Measurements from ENCODE around the gene CTR9.
A peak's percentile ranks its signal among the peaks of the same experiment; 100 is the strongest.

Gene CTR9

DNA sequence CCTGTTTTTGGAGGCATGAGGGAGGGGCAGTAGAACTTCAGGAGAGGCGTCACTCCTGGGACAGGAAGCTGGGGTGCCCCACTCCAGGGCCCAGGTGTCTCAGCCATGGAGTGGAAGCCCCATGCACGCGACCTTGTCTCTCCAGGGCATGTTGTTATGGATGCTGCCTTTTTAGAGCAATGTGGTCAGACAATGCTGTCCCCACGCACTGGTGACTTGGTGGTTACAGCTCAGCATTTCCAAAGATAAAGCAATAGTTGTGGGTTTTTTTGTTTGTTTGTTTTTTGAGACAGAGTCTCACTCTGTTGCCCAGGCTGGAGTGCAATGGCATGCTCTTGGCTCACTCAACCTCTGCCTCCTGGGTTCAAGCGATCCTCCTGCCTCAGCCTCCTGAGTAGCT lies 35.4 kb downstream of the CTR9 start:
- ATAC-seq: no peak
- Mint-ChIP-seq H3K27me3 (no peaks in the 10 kb centered on the region), H3K4me1 (no peaks in the 10 kb centered on the region), H3K4me3 (no peak overlapping the region), H3K9me3 (no peaks in the 10 kb centered on the region), H3K27ac (no peak overlapping the region), H3K36me3 (no peaks in the 10 kb centered on the region)

DNA sequence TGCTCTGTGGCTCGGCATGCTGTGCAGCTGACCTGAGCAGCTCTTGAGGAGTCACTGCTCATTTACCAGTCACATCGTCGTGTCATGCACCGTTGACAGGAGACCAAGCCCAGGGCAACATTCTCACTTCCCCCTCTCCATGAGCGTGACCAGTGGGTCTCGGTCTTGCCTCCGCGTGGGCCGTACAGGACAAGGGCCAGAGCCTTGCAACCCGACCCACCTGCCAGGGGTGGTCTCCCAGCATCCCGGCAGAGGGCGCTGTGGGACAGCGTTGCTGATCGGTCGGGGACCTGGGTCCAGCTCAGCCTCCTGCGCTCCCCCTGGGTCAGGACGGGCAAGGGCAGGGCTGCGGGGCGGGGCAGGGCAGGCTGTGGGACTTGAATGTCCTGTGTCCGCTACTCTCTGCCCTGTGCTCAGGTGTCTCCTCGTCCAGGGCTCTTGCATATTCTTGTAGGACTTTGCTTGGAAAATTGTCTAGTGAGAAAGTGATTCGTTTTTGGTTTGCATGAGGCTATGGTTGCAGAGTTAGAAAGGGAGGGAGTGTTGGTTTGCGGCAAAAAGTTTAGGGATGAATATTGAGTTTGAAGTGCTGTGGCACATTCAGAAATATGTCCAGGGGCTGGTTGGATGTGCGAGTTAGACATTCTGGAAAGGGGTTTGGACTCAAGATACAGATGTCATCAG lies 41.5 kb downstream of the CTR9 start:
- ATAC-seq: peak; percentile 96
- Mint-ChIP-seq H3K27me3 (no peaks in the 10 kb centered on the region), H3K27ac (no peak overlapping the region), H3K4me3 (peak overlapping the region; percentile 36), H3K36me3 (peaks cover 22% of the 10 kb centered on the region), H3K4me1 (peaks cover 28% of the 10 kb centered on the region), H3K9me3 (no peaks in the 10 kb centered on the region)

DNA sequence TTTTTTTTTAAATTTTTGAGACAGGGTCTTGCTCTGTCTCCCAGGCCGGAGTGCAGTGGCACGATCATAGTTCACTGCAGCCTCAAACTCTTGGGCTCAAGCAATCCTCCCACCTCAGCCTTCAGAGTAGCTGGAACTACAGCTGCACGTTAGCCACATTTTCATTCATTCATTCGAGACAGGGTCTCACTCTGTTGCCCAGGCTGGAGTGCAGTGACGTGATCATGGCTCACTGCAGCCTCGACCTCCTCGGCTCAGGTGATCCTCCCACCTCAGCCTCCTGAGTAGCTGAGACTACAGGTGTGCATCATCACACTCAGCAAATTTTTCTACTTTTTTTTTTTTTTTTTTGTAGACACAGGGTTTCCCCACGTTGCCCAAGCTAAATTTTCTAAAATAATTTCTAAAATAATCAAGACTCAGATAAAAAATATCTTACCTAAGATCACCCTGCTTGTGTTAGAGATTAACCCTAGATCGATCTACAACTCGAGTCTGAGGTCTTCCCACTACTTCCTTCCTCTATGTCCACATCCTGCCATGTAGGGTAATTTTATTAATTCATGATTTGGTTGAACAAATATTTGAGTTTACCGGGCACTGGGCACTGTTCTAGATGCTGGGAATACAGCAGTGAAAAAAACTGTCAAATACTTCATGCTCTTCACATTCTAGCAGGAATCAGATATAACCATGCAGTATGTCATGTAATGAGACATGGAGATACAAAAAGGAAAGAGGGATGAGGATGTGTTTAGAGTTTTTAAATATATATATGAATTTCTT lies 42.6 kb downstream of the CTR9 start:
- no peak for ATAC-seq
- H3K27me3 Mint-ChIP-seq: no peaks in the 10 kb centered on the region
- H3K4me3 Mint-ChIP-seq: no peak overlapping the region
- H3K27ac Mint-ChIP-seq: no peak overlapping the region
- peaks cover 31% of the 10 kb centered on the region for H3K36me3 Mint-ChIP-seq
- peaks cover 28% of the 10 kb centered on the region for H3K4me1 Mint-ChIP-seq
- H3K9me3 Mint-ChIP-seq: no peaks in the 10 kb centered on the region

DNA sequence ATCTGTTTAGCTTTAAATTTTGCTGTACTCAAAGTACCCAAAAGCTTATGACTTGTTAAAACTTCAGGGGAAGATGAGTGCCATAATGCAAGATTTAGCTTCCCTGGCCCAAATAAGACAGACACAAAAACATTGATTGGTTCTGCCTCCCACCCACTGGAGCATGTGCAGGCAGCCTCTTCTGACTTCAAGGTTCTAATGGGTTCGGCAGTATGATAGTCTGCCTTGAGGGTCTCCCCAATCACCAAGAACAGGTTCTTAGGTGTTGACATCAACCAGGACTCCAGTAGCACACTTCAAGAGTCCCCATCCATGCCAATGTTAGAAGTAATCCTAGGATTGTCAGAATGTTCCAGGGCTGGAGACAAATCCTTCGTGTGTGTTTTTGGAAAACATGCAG lies 45.1 kb downstream of the CTR9 start:
- Mint-ChIP-seq H3K27me3 (no peaks in the 10 kb centered on the region), H3K4me1 (peaks cover 35% of the 10 kb centered on the region), H3K27ac (no peak overlapping the region), H3K36me3 (peaks cover 57% of the 10 kb centered on the region), H3K9me3 (no peaks in the 10 kb centered on the region), H3K4me3 (no peak overlapping the region)
- no peak for ATAC-seq

DNA sequence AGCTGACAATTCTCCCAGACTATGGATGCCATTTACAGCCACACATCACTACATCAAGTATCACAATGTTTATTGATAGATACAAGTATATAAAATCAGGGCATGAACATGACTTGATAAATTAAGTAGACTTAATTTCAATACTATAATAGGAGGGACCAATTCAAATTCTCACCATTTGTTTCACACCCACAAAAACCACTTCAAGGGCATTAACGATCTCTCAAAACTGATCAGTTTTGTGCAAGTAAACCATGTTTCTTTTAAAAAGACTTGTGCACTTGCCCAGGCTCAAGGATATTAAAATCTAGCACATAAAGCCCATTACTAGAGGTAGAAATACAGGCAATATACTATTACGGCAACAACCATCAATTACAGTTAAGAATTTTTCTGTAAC lies 46.0 kb downstream of the CTR9 start:
- Mint-ChIP-seq H3K36me3 (peaks cover 65% of the 10 kb centered on the region), H3K27me3 (no peaks in the 10 kb centered on the region), H3K9me3 (no peaks in the 10 kb centered on the region), H3K4me3 (no peak overlapping the region), H3K4me1 (peaks cover 38% of the 10 kb centered on the region), H3K27ac (no peak overlapping the region)
- no peak for ATAC-seq

DNA sequence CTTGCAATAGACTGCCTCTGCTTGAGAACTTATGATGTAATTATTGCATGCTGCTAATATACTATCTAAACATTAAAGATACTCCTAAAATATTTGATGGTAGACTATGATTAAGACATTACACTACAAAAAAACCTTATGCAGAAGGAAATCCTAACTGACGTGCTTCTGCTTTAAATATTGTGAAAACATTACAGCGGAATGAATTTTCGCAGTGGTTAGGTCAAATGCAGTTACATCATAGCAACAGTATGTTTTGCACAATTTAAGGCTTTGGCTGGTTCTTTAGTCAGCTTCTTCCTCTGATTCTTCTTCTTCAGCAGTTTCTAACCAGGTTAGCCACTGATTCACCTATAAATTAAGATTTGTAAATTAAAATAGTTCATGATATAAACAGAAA lies 46.5 kb downstream of the CTR9 start:
- H3K36me3 Mint-ChIP-seq: peaks cover 68% of the 10 kb centered on the region
- H3K9me3 Mint-ChIP-seq: no peaks in the 10 kb centered on the region
- no peaks in the 10 kb centered on the region for H3K27me3 Mint-ChIP-seq
- peaks cover 33% of the 10 kb centered on the region for H3K4me1 Mint-ChIP-seq
- ATAC-seq: no peak
- no peak overlapping the region for H3K4me3 Mint-ChIP-seq
- H3K27ac Mint-ChIP-seq: no peak overlapping the region

DNA sequence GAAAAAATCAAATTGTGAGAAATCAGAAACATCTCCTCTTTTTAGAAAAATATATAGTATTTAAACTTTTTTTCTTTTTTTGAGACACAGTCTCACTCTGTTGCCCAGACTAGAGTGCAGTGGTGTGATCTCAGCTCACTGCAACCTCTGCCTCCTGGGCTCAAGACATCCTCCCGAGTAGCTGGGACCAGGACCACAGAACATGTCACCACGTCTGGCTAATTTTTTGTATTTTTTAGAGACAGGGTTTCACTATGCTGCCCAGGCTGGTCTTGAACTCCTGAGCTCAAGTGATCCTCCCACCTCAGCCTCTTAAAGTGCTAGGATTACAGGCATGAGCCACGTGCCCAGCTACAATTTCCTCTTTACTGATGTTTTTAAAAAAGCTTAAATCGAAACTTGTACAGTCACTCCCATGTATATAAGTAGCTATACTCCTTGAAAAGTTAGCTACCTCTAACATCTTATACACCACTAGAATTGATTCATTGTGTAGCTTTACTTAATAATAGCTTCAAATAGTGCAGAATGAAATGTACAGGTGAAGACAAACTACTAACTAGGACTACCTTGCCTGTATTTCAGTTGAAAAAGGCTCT lies 47.4 kb downstream of the CTR9 start:
- no peaks in the 10 kb centered on the region for H3K27me3 Mint-ChIP-seq
- H3K9me3 Mint-ChIP-seq: no peaks in the 10 kb centered on the region
- H3K4me1 Mint-ChIP-seq: peaks cover 25% of the 10 kb centered on the region
- H3K27ac Mint-ChIP-seq: no peak overlapping the region
- ATAC-seq: no peak
- no peak overlapping the region for H3K4me3 Mint-ChIP-seq
- peaks cover 71% of the 10 kb centered on the region for H3K36me3 Mint-ChIP-seq

DNA sequence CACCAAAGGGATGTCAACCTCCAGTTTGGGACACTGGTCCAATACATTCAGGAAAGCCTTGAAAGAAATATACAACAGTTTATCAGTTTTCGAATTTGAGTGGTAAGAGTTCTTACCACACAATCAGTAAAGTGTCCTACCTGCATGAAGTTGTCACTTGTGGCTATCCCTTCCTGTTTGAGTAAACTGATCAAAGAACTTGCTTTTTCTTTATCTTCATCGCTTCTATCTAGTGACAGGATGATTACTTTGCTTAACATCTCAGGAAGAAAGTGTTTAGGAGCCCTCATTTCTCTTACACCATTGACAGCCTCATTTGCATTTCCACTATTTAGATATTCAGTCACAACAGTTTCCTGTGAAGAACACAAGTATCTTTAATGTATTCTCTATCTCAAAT lies 49.2 kb downstream of the CTR9 start:
- no peak overlapping the region for H3K27ac Mint-ChIP-seq
- H3K27me3 Mint-ChIP-seq: no peaks in the 10 kb centered on the region
- peaks cover 18% of the 10 kb centered on the region for H3K4me1 Mint-ChIP-seq
- ATAC-seq: no peak
- no peaks in the 10 kb centered on the region for H3K9me3 Mint-ChIP-seq
- H3K36me3 Mint-ChIP-seq: peaks cover 82% of the 10 kb centered on the region
- H3K4me3 Mint-ChIP-seq: no peak overlapping the region

DNA sequence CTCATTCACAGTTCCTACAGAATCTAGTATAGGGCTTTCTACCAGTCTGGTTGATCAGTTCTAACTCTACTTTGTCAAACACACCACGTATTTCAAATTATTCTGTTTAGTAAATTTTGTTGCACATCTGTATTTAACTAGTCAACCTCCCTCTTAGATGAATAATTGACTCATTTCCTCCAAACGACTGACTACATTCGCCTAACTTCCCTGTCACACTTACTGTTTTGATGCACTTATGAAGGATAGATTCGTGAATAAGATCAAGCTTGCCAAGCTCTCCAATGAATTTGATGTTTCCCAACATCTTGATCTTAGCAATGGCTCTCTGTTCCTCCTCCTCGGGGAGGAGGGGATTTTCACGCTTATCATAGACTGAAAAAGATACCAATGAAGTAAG lies 52.6 kb downstream of the CTR9 start:
- Mint-ChIP-seq H3K9me3 (no peaks in the 10 kb centered on the region), H3K27me3 (no peaks in the 10 kb centered on the region), H3K27ac (no peak overlapping the region), H3K36me3 (peaks cover 91% of the 10 kb centered on the region), H3K4me1 (peaks cover 35% of the 10 kb centered on the region), H3K4me3 (no peak overlapping the region)
- no peak for ATAC-seq

DNA sequence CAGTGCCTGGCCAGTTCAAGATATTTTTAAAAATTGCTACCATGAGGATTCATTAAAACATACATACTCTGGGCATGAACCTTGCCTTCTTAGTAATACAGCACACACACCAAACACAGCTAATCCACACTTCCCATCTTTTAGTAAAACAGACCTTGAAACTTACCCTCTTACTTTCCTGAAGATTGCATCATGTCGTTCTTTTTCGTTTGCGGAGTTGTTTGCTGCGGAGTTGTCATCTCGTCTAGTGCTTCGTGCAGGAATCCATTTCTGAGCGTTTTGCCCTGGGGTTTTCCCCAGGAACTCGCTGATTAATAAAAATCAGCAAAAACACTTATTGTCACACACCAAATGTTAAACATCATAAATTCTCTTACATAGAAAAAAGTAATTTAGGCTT lies 54.7 kb downstream of the CTR9 start:
- peaks cover 71% of the 10 kb centered on the region for H3K36me3 Mint-ChIP-seq
- no peaks in the 10 kb centered on the region for H3K9me3 Mint-ChIP-seq
- no peak overlapping the region for H3K27ac Mint-ChIP-seq
- no peak for ATAC-seq
- peaks cover 42% of the 10 kb centered on the region for H3K4me1 Mint-ChIP-seq
- no peak overlapping the region for H3K4me3 Mint-ChIP-seq
- H3K27me3 Mint-ChIP-seq: no peaks in the 10 kb centered on the region

DNA sequence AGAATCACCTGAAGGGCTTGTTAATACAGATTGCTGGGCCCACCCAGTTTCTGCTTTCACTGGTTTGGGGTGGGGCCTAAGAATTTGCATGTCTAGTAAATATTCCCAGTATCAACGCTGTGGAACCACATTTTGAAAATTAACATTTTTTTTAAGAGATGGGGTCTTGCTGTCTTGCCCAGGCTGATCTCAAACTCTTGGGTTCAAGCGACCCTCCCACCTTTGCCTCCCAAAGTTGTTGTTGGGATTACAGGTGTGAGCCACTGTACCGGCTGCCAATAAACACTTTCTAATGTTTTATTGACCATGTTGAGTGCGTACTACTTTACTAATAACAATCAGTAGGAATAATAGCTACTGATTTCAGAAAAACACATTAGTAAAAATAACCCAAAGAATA lies 55.2 kb downstream of the CTR9 start:
- no peaks in the 10 kb centered on the region for H3K27me3 Mint-ChIP-seq
- peak overlapping the region; percentile 100 for H3K27ac Mint-ChIP-seq
- no peak for ATAC-seq
- H3K4me1 Mint-ChIP-seq: peaks cover 40% of the 10 kb centered on the region
- H3K9me3 Mint-ChIP-seq: no peaks in the 10 kb centered on the region
- peaks cover 66% of the 10 kb centered on the region for H3K36me3 Mint-ChIP-seq
- H3K4me3 Mint-ChIP-seq: no peak overlapping the region

DNA sequence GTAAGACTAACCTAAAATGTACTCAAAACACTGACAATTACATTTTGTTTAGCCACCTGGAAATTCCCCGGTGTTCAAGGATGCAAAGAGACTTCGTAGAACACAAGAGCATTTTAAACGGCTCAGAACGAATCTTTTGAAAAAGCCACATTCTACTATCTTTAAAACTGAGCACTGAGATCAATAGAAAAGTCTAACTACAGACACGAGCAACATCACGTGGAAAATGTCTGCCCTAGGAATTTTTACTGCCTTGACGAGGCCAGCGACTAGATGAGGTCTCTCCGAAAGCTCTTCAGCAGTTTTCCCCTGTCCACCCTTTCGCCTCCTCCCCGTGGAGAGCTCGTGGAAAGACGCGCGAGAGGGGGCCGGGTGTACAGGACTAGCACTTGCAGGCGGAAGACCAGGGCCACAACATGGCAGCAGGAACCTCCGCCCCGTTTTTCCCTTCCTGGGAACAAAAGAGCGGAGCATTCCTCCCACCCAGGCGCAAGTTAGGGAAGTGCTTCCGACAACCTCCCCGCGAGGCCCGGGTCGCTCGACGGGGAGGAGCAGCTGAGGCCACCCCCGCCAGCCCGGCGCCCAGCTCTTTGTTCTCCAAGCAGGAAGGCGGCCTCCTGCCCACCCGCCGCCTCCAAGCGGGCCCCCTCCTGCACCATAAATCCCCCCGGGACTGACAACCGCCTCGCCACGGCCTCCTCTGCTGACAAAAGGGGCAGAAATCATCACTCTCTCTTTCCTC lies 56.6 kb downstream of the CTR9 start:
- Mint-ChIP-seq H3K27me3 (no peaks in the 10 kb centered on the region), H3K4me3 (peak overlapping the region; percentile 96), H3K27ac (peak overlapping the region; percentile 100), H3K36me3 (peaks cover 54% of the 10 kb centered on the region), H3K9me3 (no peaks in the 10 kb centered on the region), H3K4me1 (peaks cover 35% of the 10 kb centered on the region)
- ATAC-seq: peak; percentile 1

DNA sequence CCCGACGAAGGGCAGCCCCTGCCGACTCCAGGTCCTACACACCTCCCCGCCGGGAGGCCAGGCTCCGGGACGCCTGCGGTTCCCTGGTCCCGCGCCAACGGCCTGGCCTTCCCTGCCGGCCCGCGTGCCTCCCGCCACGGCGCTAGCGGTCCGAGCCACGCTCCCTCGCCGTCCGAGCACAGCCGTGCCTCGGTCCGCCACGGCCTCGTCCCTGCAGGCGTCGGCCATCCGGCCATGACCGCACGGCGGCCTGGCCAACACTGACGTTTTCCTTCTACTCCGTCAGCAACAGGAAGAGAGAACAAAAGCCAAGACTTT lies 57.1 kb downstream of the CTR9 start:
- no peaks in the 10 kb centered on the region for H3K27me3 Mint-ChIP-seq
- H3K4me3 Mint-ChIP-seq: peak overlapping the region; percentile 96
- ATAC-seq: peak; percentile 1
- peaks cover 54% of the 10 kb centered on the region for H3K36me3 Mint-ChIP-seq
- H3K27ac Mint-ChIP-seq: peak overlapping the region; percentile 100
- H3K9me3 Mint-ChIP-seq: no peaks in the 10 kb centered on the region
- peaks cover 35% of the 10 kb centered on the region for H3K4me1 Mint-ChIP-seq

DNA sequence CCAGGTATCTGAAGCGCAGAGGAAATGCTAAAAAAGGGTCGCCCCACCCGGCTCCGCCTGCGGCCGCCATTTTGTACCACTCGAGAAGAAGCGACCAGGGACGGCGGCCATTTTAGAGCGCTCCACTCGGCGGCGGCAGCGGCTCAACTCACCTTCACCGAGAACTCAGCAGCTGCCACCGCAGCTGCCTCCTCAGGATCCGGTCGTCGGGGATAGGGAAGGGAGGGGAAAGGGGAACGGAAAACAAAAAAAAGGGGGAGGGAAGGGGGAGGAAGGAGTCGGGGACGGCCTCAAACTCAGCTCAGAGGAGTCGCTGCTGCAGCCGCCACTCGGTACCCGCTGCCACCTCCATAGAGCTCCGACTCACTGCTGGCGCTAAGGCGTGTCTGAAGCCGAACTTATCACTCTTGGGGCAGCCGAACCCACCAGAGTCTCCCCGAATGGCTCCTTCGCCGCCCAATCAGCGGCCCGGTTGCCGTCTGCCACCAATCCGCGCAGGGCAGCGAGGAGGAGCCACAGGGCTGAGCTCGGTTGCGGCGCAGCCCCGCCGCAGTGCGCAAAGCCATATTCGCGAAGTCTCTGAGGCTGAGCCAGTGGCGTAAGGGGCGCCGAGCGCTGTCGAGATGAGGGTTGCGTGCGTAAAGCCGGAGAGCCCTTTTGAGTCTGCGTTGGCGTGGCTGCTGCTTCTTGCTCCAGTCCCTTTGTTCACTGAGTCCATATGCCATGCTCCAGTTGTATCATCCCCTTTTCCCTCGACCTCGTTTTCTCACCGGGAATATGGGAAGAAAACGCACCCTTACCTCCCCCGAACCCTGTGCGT lies 57.7 kb downstream of the CTR9 start, which contains the start of gene EIF4G2:
TSS of gene EIF4G2 (minus strand) at position 374 of the 820 bp plus-strand sequence.
- Mint-ChIP-seq H3K9me3 (no peaks in the 10 kb centered on the region), H3K4me1 (peaks cover 35% of the 10 kb centered on the region), H3K36me3 (peaks cover 48% of the 10 kb centered on the region), H3K27me3 (no peaks in the 10 kb centered on the region), H3K27ac (peak within 1 kb of the TSS; percentile 100), H3K4me3 (peak within 1 kb of the TSS; percentile 96)
- ATAC-seq: peak; percentile 99

All from stimulated activated memory B cell treated with anti-CD40 and anti-IgM and Interleukin-4, amounts not matched to agents 10 μg/mL and 1 μg/mL and 100 μg/mL, for 72 hours (primary cell).